DMS53 treated with DMSO at 0.1 percent for 48 hours (cell line): ENCODE measurements around the gene RUNX1.

Source experiments
- DNase-seq: peaks from one replicate; lab custom pipeline; 2025; ENCODE audit not compliant: unreplicated experiment; lab: John Stamatoyannopoulos, UW

The RUNX1 gene

DNA sequence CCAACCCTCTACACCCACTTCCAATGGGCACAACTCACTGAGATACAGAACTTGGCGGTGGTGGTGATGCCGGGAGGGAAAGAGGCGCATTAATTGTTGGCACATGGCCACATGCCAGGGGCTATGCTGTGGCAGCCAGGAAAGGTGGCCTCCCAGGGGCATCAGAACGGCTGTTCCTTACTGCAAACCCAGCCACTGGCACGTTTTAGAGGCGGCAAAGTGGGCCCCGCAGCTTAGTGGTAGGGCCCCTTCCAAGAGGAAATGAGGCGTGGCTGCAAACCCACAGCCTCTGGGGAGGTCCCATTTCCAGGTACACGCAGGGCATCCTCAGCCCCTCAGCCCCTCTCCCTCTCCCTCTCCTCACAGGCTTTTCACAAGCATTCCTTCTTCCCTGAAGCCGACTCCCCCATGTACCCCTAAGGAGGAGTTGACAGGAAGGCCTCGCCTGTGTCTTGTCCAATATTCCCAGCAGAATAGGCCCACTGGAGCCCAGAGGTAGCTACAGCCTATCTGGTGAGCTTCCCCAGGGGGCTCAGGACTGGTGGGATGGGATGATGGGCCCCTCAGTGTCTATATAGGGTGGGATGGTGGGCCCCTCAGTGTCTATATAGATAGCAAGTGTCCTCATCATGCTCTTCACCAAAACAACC, 214.1 kb downstream of the RUNX1 start:
- DNase-seq: no peak

- DNase-seq: no peak
Observed at GRCh38 chr21:34834290-34834689, 214.8 kb downstream of the RUNX1 start.

DNA sequence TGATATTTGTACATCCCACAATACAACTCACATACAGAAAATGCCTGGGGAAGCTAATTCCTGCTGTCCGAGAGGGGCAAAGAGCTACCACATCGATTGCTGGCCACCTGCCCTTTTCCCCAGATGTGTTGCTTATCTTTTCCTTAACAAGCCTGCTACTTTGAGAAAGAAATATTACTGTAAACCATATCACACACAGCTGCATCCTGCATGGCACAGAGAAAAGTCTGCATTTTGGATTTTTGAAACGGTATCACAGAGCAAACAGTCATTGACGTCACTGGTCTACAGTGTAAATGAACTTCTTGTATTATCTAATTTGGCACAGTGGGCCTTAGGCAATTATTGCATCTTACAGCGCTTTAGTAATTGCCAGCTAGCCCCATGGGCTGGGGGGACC, 215.6 kb downstream of the RUNX1 start:
- DNase-seq: no peak

- no peak for DNase-seq
Observed at GRCh38 chr21:34830386-34831170, 218.5 kb downstream of the RUNX1 start.

- DNase-seq: no peak
Observed at GRCh38 chr21:34827445-34828235, 221.5 kb downstream of the RUNX1 start.

DNA sequence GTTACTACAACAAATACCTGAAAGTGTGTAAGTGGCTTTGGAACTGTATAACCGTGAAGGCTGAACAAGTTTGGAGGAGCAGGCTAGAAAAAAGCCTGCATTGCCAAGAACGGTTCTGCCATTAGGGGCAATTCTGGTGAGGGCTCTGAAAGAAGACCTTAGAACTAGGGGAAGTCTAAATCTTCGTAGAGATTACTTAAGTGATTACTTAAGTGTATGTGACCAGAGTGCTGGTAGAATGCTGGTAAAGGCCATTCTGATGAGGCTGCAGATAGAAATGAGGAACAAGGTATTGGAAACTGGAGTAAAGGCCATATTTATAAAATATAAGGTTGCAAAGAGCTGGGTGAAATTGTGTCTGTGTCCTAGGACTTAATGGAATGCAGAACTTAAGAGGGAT, 222.3 kb downstream of the RUNX1 start:
- DNase-seq: no peak

DNA sequence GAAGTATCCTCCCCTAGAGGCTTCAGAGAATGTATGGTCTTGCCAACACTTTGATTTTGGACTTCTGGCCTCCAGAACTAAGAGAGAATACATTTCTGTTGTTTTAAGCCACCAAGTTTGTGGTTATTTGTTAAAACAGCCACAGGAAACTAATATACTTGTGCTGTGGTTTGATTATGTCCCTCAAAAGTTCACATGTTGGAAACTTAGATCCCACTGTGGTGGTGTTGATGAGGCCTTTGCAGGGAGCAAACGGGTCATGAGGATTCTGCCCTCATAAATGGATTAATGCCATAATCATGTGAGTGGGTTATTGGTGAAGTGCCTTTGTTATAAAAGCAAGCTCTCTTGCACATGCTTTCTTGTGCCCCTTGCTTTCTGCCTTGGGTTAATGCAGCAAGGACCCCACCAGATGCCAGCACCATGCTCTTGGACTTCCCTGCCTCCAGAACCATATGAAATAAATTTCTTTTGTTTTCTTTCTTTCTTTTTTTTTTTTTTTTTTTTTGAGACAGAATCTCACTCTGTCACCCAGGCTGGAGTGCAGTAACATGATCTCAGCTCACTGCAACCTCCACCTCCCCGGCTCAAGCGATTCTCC, 223.1 kb downstream of the RUNX1 start:
- no peak for DNase-seq

- no peak for DNase-seq
Observed at GRCh38 chr21:34825101-34825500, 224.0 kb downstream of the RUNX1 start.

DNA sequence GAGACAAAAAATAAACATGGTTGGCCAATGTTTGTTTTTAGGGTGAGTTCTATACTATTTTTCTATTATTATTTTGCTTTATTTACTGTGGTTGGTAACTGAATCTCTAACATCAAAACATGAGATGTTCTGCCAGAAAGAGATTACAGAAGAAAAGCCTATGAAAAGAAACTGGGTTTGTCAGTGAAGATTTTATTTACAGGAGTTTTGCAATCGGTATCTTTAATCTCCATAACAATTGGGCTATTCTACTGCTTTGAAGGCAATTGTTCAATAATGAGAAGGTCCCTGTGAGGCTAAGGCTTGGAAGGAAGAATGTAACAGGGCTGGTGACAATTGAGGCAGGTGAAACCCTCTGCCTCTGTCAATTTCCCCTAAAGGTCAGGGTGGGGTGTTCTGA, 224.8 kb downstream of the RUNX1 start:
- no peak for DNase-seq

- DNase-seq: no peak
Observed at GRCh38 chr21:34822942-34823341, 226.2 kb downstream of the RUNX1 start.

DNA sequence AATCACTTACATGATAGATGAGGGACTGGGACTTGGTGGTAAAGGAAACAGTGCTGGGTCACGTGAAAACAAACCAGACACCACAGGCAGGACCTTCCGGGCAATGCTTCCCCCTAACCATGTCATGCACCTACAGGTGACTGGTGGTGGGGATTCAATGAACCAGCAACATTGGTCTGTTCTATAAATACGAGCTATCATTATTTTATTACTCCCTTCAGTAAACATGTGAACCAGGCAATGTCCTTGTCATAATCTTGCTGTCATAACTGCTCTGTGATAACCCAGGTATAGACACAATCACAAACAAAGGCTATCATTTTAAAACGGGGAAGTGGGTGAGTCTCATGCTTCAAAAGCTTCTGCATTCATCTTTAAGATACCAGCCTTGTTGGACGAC, 226.9 kb downstream of the RUNX1 start:
- DNase-seq: no peak

DNA sequence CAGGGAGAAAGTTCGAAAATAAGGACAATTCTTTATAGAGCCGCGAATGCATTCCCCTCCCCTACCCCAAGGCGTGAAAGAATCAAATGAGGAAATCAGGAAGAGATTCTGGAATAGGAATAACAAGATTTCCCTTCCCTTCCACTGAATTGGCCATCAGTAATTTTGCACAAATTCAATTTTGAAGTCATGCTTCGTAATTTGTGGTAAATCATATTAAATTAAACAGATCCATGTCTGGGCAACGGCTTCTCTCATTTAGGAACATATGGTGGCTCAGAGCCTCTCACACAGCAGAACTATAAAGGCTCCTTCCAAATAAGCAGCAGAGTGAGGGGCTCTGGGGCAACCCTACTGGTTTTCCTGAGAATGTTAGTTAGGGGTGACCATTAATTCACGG, 227.4 kb downstream of the RUNX1 start:
- DNase-seq: no peak

DNA sequence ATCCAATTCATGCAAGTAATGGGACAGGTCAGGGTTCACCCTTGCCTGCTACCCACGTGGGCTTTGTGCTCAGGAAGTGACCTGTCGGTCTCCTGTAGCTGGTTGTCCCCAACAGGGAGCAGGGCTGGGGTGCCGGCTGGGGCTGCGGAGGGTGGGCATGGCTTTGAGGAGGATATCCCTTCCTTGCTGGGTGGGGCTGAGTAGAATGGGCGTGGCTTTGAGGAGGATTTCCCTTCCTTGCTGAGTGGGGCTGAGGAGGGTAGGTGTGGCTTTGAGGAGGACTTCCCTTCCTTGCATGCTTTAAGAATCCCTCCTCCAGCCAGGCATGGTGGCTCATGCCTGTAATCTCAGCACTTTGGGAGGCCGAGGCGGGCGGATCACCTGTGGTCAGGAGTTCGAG, 229.1 kb downstream of the RUNX1 start:
- no peak for DNase-seq

DNA sequence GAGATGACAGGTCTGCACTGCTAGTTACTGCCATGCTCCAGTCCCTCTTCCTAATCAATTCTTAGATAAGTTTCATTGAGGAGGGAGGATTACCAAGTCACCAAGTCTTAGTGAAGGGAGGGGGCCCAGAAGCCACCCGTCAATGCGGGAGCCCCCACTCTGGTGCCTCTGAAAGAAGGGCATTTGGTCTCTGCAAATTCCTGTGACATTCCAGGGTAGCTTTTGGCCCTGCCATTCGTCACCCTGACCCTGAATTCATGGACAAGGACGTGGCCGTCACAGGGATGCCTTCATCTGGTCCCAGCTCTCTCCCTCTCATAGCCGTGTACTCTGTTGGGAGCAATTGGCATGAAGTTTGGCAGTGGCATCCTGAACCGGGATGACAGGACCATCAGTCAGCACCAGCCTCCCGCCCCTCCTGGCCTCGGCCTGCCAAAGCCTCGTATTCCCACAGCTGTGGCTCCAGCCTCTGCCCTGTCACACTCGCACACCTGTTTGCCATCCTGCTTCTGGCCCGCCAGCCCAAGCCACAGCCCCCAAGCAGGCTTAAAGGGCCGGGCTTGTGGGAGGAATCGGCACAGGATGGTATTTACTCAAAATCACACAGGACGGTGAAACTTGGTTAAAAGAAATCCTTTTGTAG, 229.6 kb downstream of the RUNX1 start:
- no peak for DNase-seq

GRCh38 chr21:34818662-34819158, 230.4 kb downstream of the RUNX1 start:
- no peak for DNase-seq

DNA sequence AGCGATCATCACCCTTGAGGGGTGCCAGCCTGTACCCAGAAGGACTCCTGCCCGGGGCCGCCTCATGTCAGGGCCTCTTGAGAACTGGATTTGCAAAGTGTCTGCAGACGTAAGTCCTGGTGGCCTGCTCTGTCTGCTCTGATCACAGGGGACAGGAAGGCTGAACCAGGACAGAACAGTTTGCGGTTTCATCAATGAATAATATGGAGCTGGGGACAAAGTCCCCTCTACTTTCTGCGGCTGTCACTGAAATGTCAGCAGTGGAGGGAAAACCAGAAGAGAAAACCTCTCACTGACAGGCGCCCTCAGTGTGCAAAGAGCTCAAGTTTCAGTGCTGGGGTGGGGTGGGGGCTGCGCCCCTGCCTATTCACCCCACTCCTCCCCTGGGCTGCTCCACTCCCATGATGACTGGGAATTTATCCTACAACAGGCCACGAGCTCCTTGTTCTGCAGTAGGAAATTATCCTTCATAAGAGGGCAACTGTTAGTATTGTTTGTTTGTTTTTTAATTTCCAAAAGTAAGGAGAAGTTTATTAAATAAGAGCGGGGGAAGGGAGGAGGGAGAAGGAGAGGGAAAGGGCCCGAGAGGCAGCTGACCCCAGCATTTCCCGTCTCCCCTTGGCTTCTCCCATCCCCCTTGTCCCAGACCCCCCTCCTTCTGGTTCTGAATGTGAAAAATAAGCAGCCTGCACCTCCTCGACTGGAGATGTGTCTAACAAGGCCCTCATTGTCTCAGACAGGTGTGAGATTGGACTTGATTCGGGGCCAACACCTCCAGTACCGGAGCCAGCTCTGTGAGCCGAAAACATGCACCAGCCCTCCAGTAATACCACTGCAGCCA, 231.1 kb downstream of the RUNX1 start:
- DNase-seq: no peak

DNA sequence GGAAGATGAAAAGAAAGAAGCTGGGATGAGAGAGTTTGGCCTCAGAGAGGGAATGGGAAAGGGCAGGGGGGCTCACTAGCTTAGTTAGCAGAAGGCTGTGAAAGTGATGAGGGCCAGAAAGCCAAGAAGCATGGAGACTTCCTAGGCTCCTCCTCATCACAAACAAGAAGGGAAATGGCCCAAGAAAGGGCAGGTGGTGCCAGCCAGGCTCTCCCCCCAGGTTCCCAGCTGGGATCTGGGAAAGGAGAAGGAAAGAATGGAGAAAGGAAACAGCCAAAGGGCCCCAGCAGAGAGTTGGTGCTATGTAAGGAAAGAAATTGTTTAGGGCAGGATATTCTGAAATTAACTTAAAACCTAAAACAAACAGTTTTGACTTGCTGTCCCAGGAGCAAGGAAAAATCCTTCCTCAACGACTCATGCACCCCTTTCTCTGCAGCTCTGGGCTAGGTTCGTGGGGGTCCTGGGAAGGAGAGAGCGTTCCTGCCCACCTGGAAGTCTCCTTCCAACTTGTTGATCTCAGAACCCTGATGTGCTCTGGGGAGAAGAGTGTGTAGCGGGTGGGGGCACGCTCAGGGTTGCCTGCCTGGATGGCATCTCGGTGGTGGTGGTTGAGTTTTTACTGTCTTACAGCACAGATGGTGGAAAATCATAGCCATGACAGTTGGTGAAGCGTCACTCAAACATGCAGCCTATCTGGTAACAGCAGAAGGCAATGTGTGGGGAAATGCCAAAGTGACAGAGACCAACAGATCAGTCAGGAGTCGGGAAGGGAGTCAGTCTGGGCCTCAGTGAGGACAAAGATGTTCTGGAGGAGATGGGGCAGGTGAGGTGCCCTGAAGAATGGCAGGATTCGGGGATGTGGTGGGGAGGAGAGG, 233.0 kb downstream of the RUNX1 start:
- no peak for DNase-seq

GRCh38 chr21:34814529-34814951, 234.6 kb downstream of the RUNX1 start:
- no peak for DNase-seq
